ENCODE data around the gene SMAP2.

DNA sequence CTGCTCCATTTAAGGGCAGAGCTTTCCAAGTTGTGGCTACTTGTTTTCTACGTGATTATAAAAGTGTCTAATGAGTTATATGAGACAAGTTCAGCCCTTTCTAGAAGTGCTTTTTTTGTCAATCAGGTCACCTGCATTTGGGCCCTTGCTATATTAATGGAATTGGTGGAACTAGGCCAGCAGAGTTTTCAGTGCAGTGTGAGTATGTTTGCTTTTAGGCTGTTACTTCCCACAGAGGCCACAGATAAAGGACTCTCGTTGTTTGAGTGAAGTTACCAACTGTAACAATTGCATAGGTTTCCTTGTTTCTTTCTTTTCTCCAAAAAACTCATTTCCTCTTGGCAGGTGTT is 10.9 kb downstream of the SMAP2 start:
- no peak for TF ChIP-seq ZSCAN20 (CRISPR knock-in tag; IDR thresholded peaks at IDR 0.05)
- TF ChIP-seq, protein P1, sequence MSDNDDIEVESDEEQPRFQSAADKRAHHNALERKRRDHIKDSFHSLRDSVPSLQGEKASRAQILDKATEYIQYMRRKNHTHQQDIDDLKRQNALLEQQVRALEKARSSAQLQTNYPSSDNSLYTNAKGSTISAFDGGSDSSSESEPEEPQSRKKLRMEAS (IDR thresholded peaks at IDR 0.05), result no peak
- TF ChIP-seq CTCF (IDR thresholded peaks at IDR 0.05), result no peak
- TF ChIP-seq RAD21 (conservative IDR thresholded peaks at IDR 0.05 in 1 of 2, IDR thresholded peaks at IDR 0.05 in 1 of 2), result no peak
- no peak for TF ChIP-seq BHLHE40 (IDR thresholded peaks at IDR 0.05; ENCODE audit: low read depth, low read length)
- TF ChIP-seq, protein P2, sequence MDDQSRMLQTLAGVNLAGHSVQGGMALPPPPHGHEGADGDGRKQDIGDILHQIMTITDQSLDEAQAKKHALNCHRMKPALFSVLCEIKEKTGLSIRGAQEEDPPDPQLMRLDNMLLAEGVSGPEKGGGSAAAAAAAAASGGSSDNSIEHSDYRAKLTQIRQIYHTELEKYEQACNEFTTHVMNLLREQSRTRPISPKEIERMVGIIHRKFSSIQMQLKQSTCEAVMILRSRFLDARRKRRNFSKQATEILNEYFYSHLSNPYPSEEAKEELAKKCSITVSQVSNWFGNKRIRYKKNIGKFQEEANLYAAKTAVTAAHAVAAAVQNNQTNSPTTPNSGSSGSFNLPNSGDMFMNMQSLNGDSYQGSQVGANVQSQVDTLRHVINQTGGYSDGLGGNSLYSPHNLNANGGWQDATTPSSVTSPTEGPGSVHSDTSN (IDR thresholded peaks at IDR 0.05), result no peak

Data from A549 (cell line).